H1 (cell line): ENCODE results near the gene NFKBIL1. TPM values are rescaled to one million over a fixed set of nuclear protein-coding genes. Genes with fewer than 3 reads are reported as not detected.
A peak's percentile ranks its signal among the peaks of the same experiment; 100 is the strongest.

Experiments
- CTCF ChIA-PET: fragments of 300-600 bp; sonication (Branson Sonifier 250); formaldehyde crosslinking; loops from one replicate; lab custom pipeline; 2021; ENCODE audit not compliant: partially characterized antibody; lab: Charles Lee
- POLR2A ChIA-PET: fragments of 300-600 bp; sonication (Branson Sonifier 250); formaldehyde crosslinking; loops from one replicate; lab custom pipeline; 2021; ENCODE audit warnings: inconsistent platforms; ENCODE audit not compliant: partially characterized antibody; lab: Charles Lee
- DNase-seq, 2 experiments: peaks; one replicate each; pipeline versions ENCODE4 v3.0.0 to v3.0.0-alpha.2; 2010 to 2022; ENCODE audit warnings: low spot score in 2 of 2, low read depth in 1 of 2, mixed read lengths in 1 of 2
- FAIRE-seq: peaks from 2 replicates; lab custom pipeline; 2011; peaks lifted over from hg19 to GRCh38; lab: Jason Lieb, UNC
- H2AFZ ChIP-seq: 2 replicates; pipeline ENCODE4 v1.8.1; 2012; ENCODE audit warnings: low read length, inconsistent platforms
- H2AK5ac ChIP-seq: 2 replicates; pipeline ENCODE4 v1.6.1; 2013; ENCODE audit warnings: low read depth, low read length
- H2BK120ac ChIP-seq: replicated peaks from 2 replicates; pipeline ENCODE3; 2013; ENCODE audit warnings: low read depth, low read length, inconsistent platforms
- H2BK12ac ChIP-seq: 2 replicates; pipeline ENCODE4 v1.6.1; 2013; ENCODE audit warnings: low read depth, low read length
- H2BK15ac ChIP-seq: 2 replicates; pipeline ENCODE4 v1.6.1; 2013; ENCODE audit warnings: low read length
- H2BK20ac ChIP-seq: 2 replicates; pipeline ENCODE4 v1.6.1; 2013; ENCODE audit warnings: low read length
- H2BK5ac ChIP-seq: 2 replicates; pipeline ENCODE4 v1.6.1; 2013; ENCODE audit warnings: low read depth, low read length
- H3K14ac ChIP-seq: 2 replicates; pipeline ENCODE4 v1.6.1; 2013; ENCODE audit warnings: inconsistent platforms; ENCODE audit not compliant: insufficient read length
- H3K18ac ChIP-seq: 2 replicates; pipeline ENCODE4 v1.6.1; 2013; ENCODE audit warnings: low read length; ENCODE audit errors: extremely low read depth
- H3K23ac ChIP-seq: 2 replicates; pipeline ENCODE4 v1.6.1; 2013; ENCODE audit warnings: inconsistent platforms; ENCODE audit not compliant: insufficient read length
- H3K23me2 ChIP-seq: 2 replicates; pipeline ENCODE4 v1.6.1; 2013; ENCODE audit warnings: low read depth, low read length
- H3K27ac ChIP-seq: 2 replicates; pipeline ENCODE4 v1.6.1; 2011; ENCODE audit warnings: low read depth, low read length, inconsistent platforms
- H3K27me3 ChIP-seq, 4 experiments: replicated peaks in 1 of 4; 1 replicate in 1 of 4; 2 replicates in 3 of 4; pipeline versions ENCODE4 v1.6.1 to v1.8.1; 2011 to 2013; ENCODE audit warnings: low read length in 3 of 4, mild to moderate bottlenecking in 3 of 4, inconsistent platforms in 2 of 4, mixed read lengths in 2 of 4, moderate library complexity in 1 of 4; ENCODE audit not compliant: control insufficient read depth in 3 of 4, insufficient read depth in 3 of 4; ENCODE audit errors: extremely low read depth in 1 of 4
- H3K36me3 ChIP-seq, 4 experiments: 2 replicates each; pipeline versions ENCODE4 v1.6.1 to v1.8.1; 2011 to 2013; ENCODE audit warnings: mild to moderate bottlenecking in 4 of 4, low read length in 3 of 4, moderate library complexity in 2 of 4, control low read depth in 1 of 4, inconsistent platforms in 1 of 4; ENCODE audit not compliant: insufficient read depth in 4 of 4, control insufficient read depth in 2 of 4
- H3K4ac ChIP-seq: replicated peaks from 2 replicates; pipeline ENCODE3; 2013; ENCODE audit warnings: low read length, low read depth, mixed read lengths, inconsistent platforms; ENCODE audit not compliant: insufficient read length
- H3K4me1 ChIP-seq, 4 experiments: replicated peaks in 1 of 4; 1 replicate in 1 of 4; 2 replicates in 3 of 4; pipeline versions ENCODE4 v1.6.1 to v1.8.1; 2011 to 2013; ENCODE audit warnings: low read length in 3 of 4, inconsistent platforms in 2 of 4, mixed read lengths in 1 of 4; ENCODE audit not compliant: insufficient read depth in 4 of 4, control insufficient read depth in 3 of 4
- H3K4me2 ChIP-seq, 2 experiments: 2 replicates each; pipeline versions ENCODE4 v1.6.1 to v1.8.1; 2011 to 2013; ENCODE audit warnings: low read depth in 2 of 2, low read length in 2 of 2, control low read depth in 1 of 2, inconsistent platforms in 1 of 2, mild to moderate bottlenecking in 1 of 2; ENCODE audit not compliant: insufficient read depth in 1 of 2
- H3K4me3 ChIP-seq, 4 experiments: fragments of 200-600, 300-600 bp in 1 of 4; sonication (generic), shearing (Covaris generic), sonication (Bioruptor Twin) in 1 of 4; 2 replicates each; pipeline versions ENCODE4 v1.5.1 to v1.8.1; 2011 to 2016; ENCODE audit warnings: low read length in 4 of 4, low read depth in 3 of 4, control low read depth in 2 of 4, inconsistent platforms in 2 of 4, mild to moderate bottlenecking in 2 of 4, mixed read lengths in 1 of 4, moderate library complexity in 1 of 4; ENCODE audit not compliant: insufficient read depth in 2 of 4; ENCODE audit errors: extremely low read depth in 1 of 4
- H3K56ac ChIP-seq: replicated peaks from 2 replicates; pipeline ENCODE3; 2013; ENCODE audit warnings: low read depth, mild to moderate bottlenecking, mixed read lengths, low read length, inconsistent platforms; ENCODE audit not compliant: insufficient read length
- H3K79me1 ChIP-seq: 2 replicates; pipeline ENCODE4 v1.6.1; 2013; ENCODE audit warnings: low read depth, low read length, control low read depth
- H3K79me2 ChIP-seq, 2 experiments: 2 replicates each; pipeline versions ENCODE4 v1.6.1 to v1.8.1; 2012 to 2013; ENCODE audit warnings: low read length in 2 of 2, mild to moderate bottlenecking in 2 of 2, inconsistent platforms in 1 of 2; ENCODE audit not compliant: insufficient read depth in 2 of 2, control insufficient read depth in 1 of 2
- H3K9ac ChIP-seq, 4 experiments: replicated peaks in 1 of 4; 1 replicate in 1 of 4; 2 replicates in 3 of 4; pipeline versions ENCODE4 v1.6.1 to v1.8.1; 2011 to 2013; ENCODE audit warnings: low read depth in 3 of 4, low read length in 3 of 4, control low read depth in 2 of 4, mild to moderate bottlenecking in 2 of 4, moderate library complexity in 2 of 4, inconsistent platforms in 1 of 4; ENCODE audit errors: extremely low read depth in 1 of 4
- H3K9me3 ChIP-seq, 2 experiments: 2 replicates each; pipeline versions ENCODE4 v1.6.1 to v1.8.1; 2012 to 2013; ENCODE audit warnings: mild to moderate bottlenecking in 2 of 2, moderate library complexity in 2 of 2, control low read depth in 1 of 2, inconsistent platforms in 1 of 2, low read depth in 1 of 2, low read length in 1 of 2, mixed read lengths in 1 of 2; ENCODE audit not compliant: insufficient read depth in 2 of 2
- H4K20me1 ChIP-seq, 2 experiments: replicated peaks in 1 of 2; 2 replicates each; pipeline versions ENCODE3 to v1.8.1; 2011 to 2013; ENCODE audit warnings: inconsistent platforms in 2 of 2, low read length in 2 of 2, mild to moderate bottlenecking in 1 of 2; ENCODE audit not compliant: insufficient read depth in 2 of 2, control insufficient read depth in 1 of 2
- H4K5ac ChIP-seq: 2 replicates; pipeline ENCODE4 v1.6.1; 2013; ENCODE audit warnings: low read length, low read depth, mixed read lengths, inconsistent platforms; ENCODE audit not compliant: insufficient read length
- H4K8ac ChIP-seq: 2 replicates; pipeline ENCODE4 v1.8.0; 2013; ENCODE audit warnings: mild to moderate bottlenecking, moderate library complexity, low read length, inconsistent platforms; ENCODE audit not compliant: insufficient read depth; ENCODE audit errors: extremely low read depth
- H4K91ac ChIP-seq: replicated peaks from 2 replicates; pipeline ENCODE3; 2013; ENCODE audit warnings: low read length, mixed read lengths, inconsistent platforms; ENCODE audit not compliant: insufficient read length
- KDM5A ChIP-seq: fragments of 200-600 bp; IDR thresholded peaks from 2 replicates; pipeline ENCODE4 v1.7.1; 2012; ENCODE audit warnings: mild to moderate bottlenecking, low read length, inconsistent platforms, mixed read lengths
- RBBP5 ChIP-seq: IDR thresholded peaks from 2 replicates; pipeline ENCODE4 v1.7.1; 2012; ENCODE audit warnings: low read depth, mild to moderate bottlenecking, inconsistent platforms, low read length, moderate library complexity, borderline replicate concordance
- SRF ChIP-seq: IDR thresholded peaks from 2 replicates; pipeline ENCODE4 v1.6.1; 2011; ENCODE audit warnings: mild to moderate bottlenecking, low read depth, low read length, moderate library complexity
- WGBS, 2 experiments: shearing (Covaris generic) in 1 of 2; methylation state at CpG; one replicate each; pipeline versions ENCODE4 v1.1.6 to v1.1.7; 2013 to 2015; ENCODE audit warnings: low lambda C conversion rate in 2 of 2, mixed read lengths in 2 of 2, inconsistent platforms in 1 of 2, low coverage in 1 of 2, missing lambda C conversion rate in 1 of 2; ENCODE audit not compliant: insufficient replicate concordance in 2 of 2, insufficient coverage in 1 of 2, insufficient read length in 1 of 2; ENCODE audit errors: extremely low coverage in 1 of 2, missing lambda C conversion rate in 1 of 2; 5-methylcytosine and 5-hydroxymethylcytosine counted together
- polyA plus RNA-seq, 7 experiments: library from polyadenylated mRNA; depleted of rRNA in 3 of 7; stranded (reverse) in 5 of 7; unstranded in 2 of 7; fragments of >200 nt in 5 of 7; fragments of 200-250 nt in 2 of 7; gene quantifications; 1 replicate in 5 of 7; 2 replicates in 1 of 7; 4 replicates in 1 of 7; pipeline versions ENCODE4 v1.2.1 to v1.2.3, GENCODE V29; 2011 to 2013; ENCODE audit warnings: missing spikeins in 2 of 7, mixed read lengths in 2 of 7
- total RNA-seq: library from RNA; stranded (reverse); fragmentation: NEBNext Ultra II Directional; extraction: Animal tissue kit (Norgen Biotek cat#: 25700); gene quantifications from 2 replicates; pipeline ENCODE4 v1.2.1, GENCODE V29; 2021

Gene NFKBIL1
- total and polyA plus RNA-seq, 2 of the 8 experiments (the other 6 are each of a cell fraction or from before 2014, with no cell fraction given): 7.5 to 11.2 TPM

DNA sequence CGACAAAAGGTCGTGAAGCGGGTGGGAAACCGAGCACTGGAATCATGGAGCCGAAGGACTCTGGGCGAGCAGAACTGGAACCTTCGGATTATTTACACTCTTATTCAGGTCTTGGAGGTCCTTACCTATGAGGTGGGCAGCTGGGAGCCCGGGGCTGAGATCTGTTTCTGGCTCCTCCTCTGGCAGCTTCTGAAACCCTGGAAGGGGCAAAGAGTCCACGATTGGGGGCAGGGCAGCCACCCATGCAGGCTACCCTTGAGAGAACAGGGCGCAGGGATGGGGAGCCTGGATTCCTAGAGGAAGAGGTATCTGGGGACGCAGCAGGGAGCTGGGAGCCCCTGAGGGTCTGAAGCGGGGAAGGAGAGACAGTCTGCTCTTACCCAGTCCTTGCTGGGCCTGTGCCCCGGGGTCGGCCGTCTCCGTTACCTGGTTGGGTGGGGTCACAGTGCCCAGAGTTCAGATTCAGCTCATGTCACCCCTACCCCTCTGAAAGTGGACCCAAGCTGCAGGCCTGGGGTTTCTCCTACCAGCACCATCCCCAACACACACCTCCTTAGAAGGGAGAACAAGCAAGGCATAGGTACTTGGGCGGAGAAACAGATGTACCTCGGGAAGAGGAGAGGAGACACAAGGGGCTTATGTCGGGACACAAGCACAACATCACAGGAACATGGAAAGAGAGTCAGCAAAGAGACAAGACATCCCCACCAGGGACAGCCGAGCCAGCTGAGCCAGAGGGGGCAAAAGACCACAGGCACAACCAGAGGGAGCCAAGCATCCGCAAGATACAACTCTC, 34.2 kb downstream of the NFKBIL1 start:
- ChIA-PET CTCF (interaction anchor here (0.9 to 22.0 kb wide), 8 partner anchors 0 to 44 kb away, joined by 3 to 640 read pairs (median 34); partner anchors contain the start of genes ATP6V1G2, DDX39B, LST1 and LTB), POLR2A (interaction anchor here (0.8 to 12.2 kb wide), 14 partner anchors 11 to 83 kb away, joined by 3 to 110 read pairs (median 5); partner anchors contain the start of genes ATP6V1G2, DDX39B, GPANK1 and MCCD1)
- H3K4me1 ChIP-seq: peaks cover 0 to 6% (median 6%) of the 10 kb centered on the region in 4 experiments; a peak in 6 of 7 replicates

More for the DNA sequence above, 34.2 kb downstream of the NFKBIL1 start:
- Histone ChIP-seq H2AK5ac (no peak overlapping the region; the same call in 1 of the 2 replicates), H2BK20ac (0 out of 2 replicates have a peak overlapping the region, but pooled peaks have one; percentile 3), H3K18ac (peak overlapping the region; percentile 71), H2BK12ac (peak overlapping the region; percentile 75; the same call in 1 of the 2 replicates), H3K14ac (no peak overlapping the region), H3K4me2 (peak overlapping the region; percentile 62 to 84), H3K23ac (no peak overlapping the region), H2BK120ac (no peak overlapping the region), H3K79me2 (no peaks in the 10 kb centered on the region), H3K36me3 (no peaks in the 10 kb centered on the region), H3K23me2 (peaks cover 9% of the 10 kb centered on the region; the same call in 1 of the 2 replicates), H3K56ac (peak overlapping the region; percentile 32), H2BK15ac (0 out of 2 replicates have a peak overlapping the region, but pooled peaks have one; percentile 88), H3K4ac (peak overlapping the region; percentile 61), H2AFZ (peak overlapping the region; percentile 79), H3K27me3 (peaks cover 0 to 8% (median 7%) of the 10 kb centered on the region in 4 experiments; a peak in 5 of 7 replicates), H2BK5ac (peak overlapping the region; percentile 35; the same call in 1 of the 2 replicates), H3K9ac (peak overlapping the region in 3 of 4 experiments; percentile 22 to 57 (median 51); a peak in 5 of 7 replicates), H4K20me1 (no peaks in the 10 kb centered on the region), H3K4me3 (peak overlapping the region; percentile 54 to 89 (median 80)), H3K9me3 (no peaks in the 10 kb centered on the region), H4K91ac (no peak overlapping the region), H4K5ac (no peak overlapping the region), H4K8ac (no peak overlapping the region; the same call in 1 of the 2 replicates), H3K27ac (no peak overlapping the region), H3K79me1 (no peaks in the 10 kb centered on the region)
- TF ChIP-seq KDM5A (no peak), RBBP5 (0 out of 2 replicates have a peak, but pooled peaks have one; percentile 31), SRF (no peak)
- WGBS, 2 experiments: 30% methylated on average over 21 of the region's 21 CpGs; no CpG with 5 or more reads in 1 of the 2 experiments
- FAIRE-seq (no peak), DNase-seq (no peak)
